ENCODE results near the gene RSPH4A. TPM values are rescaled to one million over a fixed set of nuclear protein-coding genes. Genes with fewer than 3 reads are reported as not detected.
A peak's percentile ranks its signal among the peaks of the same experiment; 100 is the strongest.

Gene RSPH4A
- total and polyA plus RNA-seq, 11 donors = 0.12 to 0.42 (median 0.20) TPM; not detected in 2

DNA sequence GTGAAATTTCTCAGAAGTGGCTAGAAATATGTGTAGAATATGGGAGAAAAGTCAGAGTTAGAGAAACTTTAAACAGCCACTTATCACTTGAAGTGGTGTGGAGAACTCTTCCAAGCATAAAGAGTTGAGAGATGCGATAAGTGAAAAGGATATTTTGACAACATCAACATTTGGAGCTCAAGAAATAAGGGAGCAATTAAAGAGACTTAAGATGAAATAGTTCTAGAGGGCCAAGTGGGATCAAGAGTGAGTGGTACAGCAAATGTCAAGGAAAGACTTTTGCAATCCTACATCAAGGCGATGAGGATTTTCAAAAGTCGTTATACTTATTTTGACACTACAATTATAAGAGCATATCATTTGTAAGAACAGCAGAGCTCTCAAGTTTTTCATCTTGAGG is 9.6 kb downstream of the RSPH4A start:
- WGBS, 4 donors = 95 to 97% (median 96%) methylated on average over 3 of the region's 3 CpGs
- intact Hi-C loops (cut with DNase I) = no loop called here
- H3K27ac ChIP-seq = no peak overlapping the region
- no peaks in the 10 kb centered on the region for H3K9me3 ChIP-seq
- ATAC-seq = no peak
- H3K4me1 ChIP-seq = no peaks in the 10 kb centered on the region
- H3K36me3 ChIP-seq = no peaks in the 10 kb centered on the region
- TF ChIP-seq, protein P1, sequence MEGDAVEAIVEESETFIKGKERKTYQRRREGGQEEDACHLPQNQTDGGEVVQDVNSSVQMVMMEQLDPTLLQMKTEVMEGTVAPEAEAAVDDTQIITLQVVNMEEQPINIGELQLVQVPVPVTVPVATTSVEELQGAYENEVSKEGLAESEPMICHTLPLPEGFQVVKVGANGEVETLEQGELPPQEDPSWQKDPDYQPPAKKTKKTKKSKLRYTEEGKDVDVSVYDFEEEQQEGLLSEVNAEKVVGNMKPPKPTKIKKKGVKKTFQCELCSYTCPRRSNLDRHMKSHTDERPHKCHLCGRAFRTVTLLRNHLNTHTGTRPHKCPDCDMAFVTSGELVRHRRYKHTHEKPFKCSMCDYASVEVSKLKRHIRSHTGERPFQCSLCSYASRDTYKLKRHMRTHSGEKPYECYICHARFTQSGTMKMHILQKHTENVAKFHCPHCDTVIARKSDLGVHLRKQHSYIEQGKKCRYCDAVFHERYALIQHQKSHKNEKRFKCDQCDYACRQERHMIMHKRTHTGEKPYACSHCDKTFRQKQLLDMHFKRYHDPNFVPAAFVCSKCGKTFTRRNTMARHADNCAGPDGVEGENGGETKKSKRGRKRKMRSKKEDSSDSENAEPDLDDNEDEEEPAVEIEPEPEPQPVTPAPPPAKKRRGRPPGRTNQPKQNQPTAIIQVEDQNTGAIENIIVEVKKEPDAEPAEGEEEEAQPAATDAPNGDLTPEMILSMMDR (IDR thresholded peaks at IDR 0.05) = no peak
- TF ChIP-seq POLR2A (IDR thresholded peaks at IDR 0.05) = no peak
- no peaks in the 10 kb centered on the region for H3K27me3 ChIP-seq
- DNase-seq = no peak
- H3K4me3 ChIP-seq = no peak overlapping the region

DNA sequence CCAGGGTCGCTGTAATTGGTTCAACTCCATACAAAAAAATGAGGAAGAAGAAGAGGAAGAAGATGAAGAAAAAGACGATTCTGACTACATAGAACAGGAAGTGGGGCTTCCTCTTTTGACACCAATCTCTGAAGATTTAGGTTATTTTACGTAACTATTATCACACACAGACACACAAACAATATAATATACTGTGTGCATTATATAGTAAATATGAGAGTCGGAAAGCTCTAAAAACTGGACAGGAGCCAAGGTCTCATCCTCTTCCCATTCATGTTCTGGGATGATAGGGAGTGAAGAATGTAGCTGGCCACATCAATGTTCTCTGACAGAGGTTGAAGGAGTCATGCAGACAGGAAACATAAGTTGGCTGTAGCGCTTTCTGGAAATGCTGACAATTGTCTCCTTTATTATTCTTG is 13.3 kb downstream of the RSPH4A start:
- H3K27me3 ChIP-seq = no peaks in the 10 kb centered on the region
- H3K9me3 ChIP-seq = no peaks in the 10 kb centered on the region
- intact Hi-C loops (cut with DNase I) = no loop called here
- ATAC-seq = no peak
- no peak overlapping the region for H3K27ac ChIP-seq
- WGBS, 4 donors = 51 to 65% (median 59%) methylated on average over 5 of the region's 5 CpGs
- no peaks in the 10 kb centered on the region for H3K4me1 ChIP-seq
- no peak for DNase-seq
- H3K4me3 ChIP-seq = no peak overlapping the region
- H3K36me3 ChIP-seq = peaks cover 0 to 27% (median 15%) of the 10 kb centered on the region in 9 donors
- TF ChIP-seq POLR2A (IDR thresholded peaks at IDR 0.05) = no peak
- TF ChIP-seq, protein P1 (IDR thresholded peaks at IDR 0.05) = no peak

DNA sequence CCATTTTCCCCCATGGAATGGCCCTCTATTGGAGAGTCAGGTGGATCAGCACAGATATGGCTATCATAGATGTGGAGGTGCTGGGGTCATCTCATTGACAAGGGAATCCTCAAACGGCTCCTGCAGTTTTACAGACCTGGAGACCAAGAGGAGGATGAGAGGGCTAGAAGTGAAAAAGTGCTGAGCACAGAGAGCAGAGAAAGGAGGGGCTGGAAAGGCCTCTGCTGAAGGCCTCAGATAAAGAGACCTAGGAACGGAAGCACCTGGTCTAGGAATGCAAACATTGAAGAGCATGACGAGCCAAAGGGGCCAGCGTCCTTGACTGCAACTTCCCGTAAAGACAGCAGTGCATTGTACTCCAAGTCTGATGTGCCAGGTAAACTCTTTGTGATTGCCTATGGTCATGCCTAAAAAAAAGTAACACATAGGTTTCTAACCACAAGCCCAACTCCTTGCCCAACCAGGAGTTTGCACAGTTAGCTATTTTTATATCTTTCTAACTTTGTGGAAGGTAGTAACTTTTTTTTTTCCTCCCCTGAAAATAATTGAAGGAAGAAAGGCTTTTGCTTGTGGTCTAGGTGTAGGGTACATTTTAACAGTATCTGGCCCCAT is 15.2 kb downstream of the RSPH4A start:
- peak in 2 of 4 donors; percentile 29 to 57 for ATAC-seq
- DNase-seq = no peak
- no peaks in the 10 kb centered on the region for H3K9me3 ChIP-seq
- intact Hi-C loops (cut with DNase I) = no loop called here
- no peak overlapping the region for H3K4me3 ChIP-seq
- no peak overlapping the region for H3K27ac ChIP-seq
- WGBS, 4 donors = 46 to 61% (median 53%) methylated on average over 5 of the region's 5 CpGs
- no peaks in the 10 kb centered on the region for H3K4me1 ChIP-seq
- H3K27me3 ChIP-seq = no peaks in the 10 kb centered on the region
- peaks cover 0 to 34% (median 20%) of the 10 kb centered on the region in 9 donors for H3K36me3 ChIP-seq
- TF ChIP-seq, protein P1 (IDR thresholded peaks at IDR 0.05) = no peak
- no peak for TF ChIP-seq POLR2A (IDR thresholded peaks at IDR 0.05)

DNA sequence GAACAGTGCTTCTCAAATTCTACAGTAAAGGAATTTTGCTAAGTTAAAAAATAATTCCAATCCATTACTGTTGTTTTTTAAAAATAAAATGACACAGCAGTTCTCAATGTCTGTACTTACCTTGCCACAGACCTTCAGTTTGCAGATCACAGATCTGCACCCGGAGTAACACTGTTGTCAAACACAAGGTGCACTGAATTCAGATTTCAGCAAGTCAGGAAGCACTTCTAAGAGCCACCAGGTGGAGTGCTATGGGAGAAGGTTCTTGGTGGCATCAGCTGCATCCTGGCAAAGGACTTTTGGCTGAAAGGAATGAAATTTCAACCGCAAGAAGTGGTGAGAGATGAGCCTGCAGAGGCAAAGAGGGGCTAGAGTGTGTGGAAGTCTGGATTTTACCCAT is 17.4 kb downstream of the RSPH4A start:
- no peaks in the 10 kb centered on the region for H3K27me3 ChIP-seq
- no peak for TF ChIP-seq POLR2A (IDR thresholded peaks at IDR 0.05)
- TF ChIP-seq, protein P1 (IDR thresholded peaks at IDR 0.05) = no peak
- intact Hi-C loops (cut with DNase I) = no loop called here
- H3K4me3 ChIP-seq = no peak overlapping the region
- H3K4me1 ChIP-seq = no peaks in the 10 kb centered on the region
- 89 to 92% (median 89%) methylated on average over 2 of the region's 2 CpGs for WGBS, 4 donors
- ATAC-seq (no peak), DNase-seq (no peak)
- peaks cover 0 to 41% (median 24%) of the 10 kb centered on the region in 9 donors for H3K36me3 ChIP-seq
- H3K9me3 ChIP-seq = no peaks in the 10 kb centered on the region
- H3K27ac ChIP-seq = no peak overlapping the region
